Endothelial cell of umbilical vein (primary cell): ENCODE measurements around the gene CFAP99. TPM values are rescaled to one million over a fixed set of nuclear protein-coding genes. Genes with fewer than 3 reads are reported as not detected.

Source experiments
- BruUV-seq: library from RNA; stranded (reverse); fragments of 400-500 nt; replicated peaks from 2 replicates; lab custom pipeline; 2021; lab: Mats Ljungman, UMichigan
- CTCF ChIA-PET: fragments of 300-600, 350-600 bp; sonication (Branson Sonifier 250); formaldehyde crosslinking; loops from one replicate; lab custom pipeline; 2021; ENCODE audit warnings: antibody characterized with exemption, inconsistent platforms; lab: Charles Lee
- POLR2A ChIA-PET: fragments of 300-600, 350-600 bp; sonication (Branson Sonifier 250); formaldehyde crosslinking; loops from one replicate; lab custom pipeline; 2021; ENCODE audit warnings: antibody characterized with exemption, inconsistent platforms; lab: Charles Lee
- DNase-seq: peaks from one replicate; pipeline ENCODE4 v3.0.0-alpha.2; 2011; ENCODE audit warnings: low read depth, low spot score
- FAIRE-seq: peaks from 2 replicates; lab custom pipeline; 2011; peaks lifted over from hg19 to GRCh38; lab: Jason Lieb, UNC
- H2AFZ ChIP-seq: 2 replicates; pipeline ENCODE4 v1.6.0; 2012; ENCODE audit warnings: low read depth, low read length, control low read depth, inconsistent platforms
- H3K27ac ChIP-seq: 2 replicates; pipeline ENCODE4 v1.5.1; 2011; ENCODE audit warnings: low read depth, mild to moderate bottlenecking, control low read depth, low read length, moderate library complexity; ENCODE audit not compliant: insufficient read depth
- H3K27me3 ChIP-seq, 2 experiments: 2 replicates each; pipeline versions ENCODE4 v1.6.0 to v1.6.1; 2011; ENCODE audit warnings: low read length in 2 of 2, mixed read lengths in 1 of 2; ENCODE audit not compliant: control insufficient read depth in 2 of 2, insufficient read depth in 2 of 2
- H3K36me3 ChIP-seq, 2 experiments: 2 replicates in 1 of 2; 3 replicates in 1 of 2; pipeline ENCODE4 v1.5.1; 2011; ENCODE audit warnings: low read length in 2 of 2, mild to moderate bottlenecking in 1 of 2, moderate library complexity in 1 of 2; ENCODE audit not compliant: control insufficient read depth in 2 of 2, insufficient read depth in 2 of 2; ENCODE audit errors: extremely low read depth in 1 of 2
- H3K4me1 ChIP-seq: 3 replicates; pipeline ENCODE4 v1.5.1; 2011; ENCODE audit warnings: mild to moderate bottlenecking, low read length; ENCODE audit not compliant: control insufficient read depth, insufficient read depth; ENCODE audit errors: extremely low read depth
- H3K4me2 ChIP-seq: 2 replicates; pipeline ENCODE4 v1.6.1; 2011; ENCODE audit warnings: low read length, control low read depth, mixed read lengths; ENCODE audit not compliant: insufficient read depth
- H3K4me3 ChIP-seq, 3 experiments: fragments of 200-600 bp in 1 of 3; sonication (generic), shearing (Covaris generic) in 1 of 3; replicated peaks in 1 of 3; 2 replicates each; pipeline ENCODE4 v1.5.1; 2011 to 2016; ENCODE audit warnings: control low read depth in 3 of 3, low read length in 3 of 3, mild to moderate bottlenecking in 2 of 3, inconsistent platforms in 1 of 3, low read depth in 1 of 3, moderate library complexity in 1 of 3; ENCODE audit not compliant: insufficient read depth in 1 of 3
- H3K79me2 ChIP-seq: 2 replicates; pipeline ENCODE4 v1.6.0; 2012; ENCODE audit warnings: low read length, inconsistent platforms; ENCODE audit not compliant: control insufficient read depth, insufficient read depth
- H3K9ac ChIP-seq: replicated peaks from 2 replicates; pipeline ENCODE3; 2011; ENCODE audit warnings: low read length, control low read depth; ENCODE audit not compliant: insufficient read depth; ENCODE audit errors: extremely low read depth
- H3K9me1 ChIP-seq: replicated peaks from 3 replicates; pipeline ENCODE4 v1.6.0; 2011; ENCODE audit warnings: mild to moderate bottlenecking, low read length; ENCODE audit not compliant: control insufficient read depth, insufficient read depth; ENCODE audit errors: extremely low read depth
- H3K9me3 ChIP-seq: replicated peaks from 2 replicates; pipeline ENCODE4 v1.5.1; 2012; ENCODE audit warnings: low read length, inconsistent platforms; ENCODE audit not compliant: control insufficient read depth, insufficient read depth
- H4K20me1 ChIP-seq: replicated peaks from 2 replicates; pipeline ENCODE3; 2011; ENCODE audit warnings: mild to moderate bottlenecking, low read length; ENCODE audit not compliant: control insufficient read depth, insufficient read depth; ENCODE audit errors: extremely low read depth
- CTCF ChIP-seq, 2 donors: IDR thresholded peaks; 1 replicate in 1 of 2; 2 replicates in 1 of 2; pipeline ENCODE4 v1.5.1; 2011; ENCODE audit warnings: low read length in 2 of 2, mild to moderate bottlenecking in 2 of 2, moderate library complexity in 2 of 2, control low read depth in 1 of 2, inconsistent platforms in 1 of 2, low read depth in 1 of 2; ENCODE audit not compliant: insufficient read depth in 1 of 2; ENCODE audit errors: extremely low read depth in 1 of 2
- EZH2 ChIP-seq: IDR thresholded peaks from 2 replicates; pipeline ENCODE4 v1.6.1; 2012; ENCODE audit warnings: borderline replicate concordance, low read depth, mild to moderate bottlenecking, moderate library complexity, low read length, inconsistent platforms; ENCODE audit not compliant: severe bottlenecking
- FOS ChIP-seq: IDR thresholded peaks from 2 replicates; pipeline ENCODE4 v1.6.1; 2011; ENCODE audit warnings: mild to moderate bottlenecking, low read length, moderate library complexity, borderline replicate concordance; ENCODE audit not compliant: insufficient read depth
- GATA2 ChIP-seq: IDR thresholded peaks from 2 replicates; pipeline ENCODE4 v1.7.0; 2011; ENCODE audit warnings: low read depth, mild to moderate bottlenecking, moderate library complexity, mixed read lengths, low read length; ENCODE audit not compliant: insufficient read length, insufficient read depth
- JUN ChIP-seq: IDR thresholded peaks from 2 replicates; pipeline ENCODE4 v1.6.1; 2011; ENCODE audit warnings: borderline replicate concordance, low read depth; ENCODE audit not compliant: insufficient read length, insufficient read depth
- MYC ChIP-seq: IDR thresholded peaks from one replicate; pipeline ENCODE4 v1.6.1; 2011; ENCODE audit warnings: mild to moderate bottlenecking, low read depth, low read length
- POLR2A ChIP-seq: IDR thresholded peaks from 2 replicates; pipeline ENCODE4 v1.6.1; 2012; ENCODE audit warnings: low read depth, mild to moderate bottlenecking, control low read depth, low read length
- POLR2AphosphoS5 ChIP-seq: IDR thresholded peaks from 2 replicates; pipeline ENCODE4 v1.6.1; 2012; ENCODE audit warnings: low read depth, mild to moderate bottlenecking, control low read depth, low read length, moderate library complexity; ENCODE audit not compliant: insufficient read depth
- dilution Hi-C: fragments of 300-500 bp; cut with MboI; formaldehyde crosslinking; loops from one replicate; pipeline ENCODE4 v1.15.0; 2019; ENCODE audit warnings: low sequenced_read_pairs; ENCODE audit not compliant: extremely low pct_ligation_motif_present
- intact Hi-C: fragments of 100-400 bp; cut with micrococcal nuclease; formaldehyde crosslinking; loops from one replicate; pipeline ENCODE4 v1.10.0; 2022
- polyA plus RNA-seq, 4 experiments: library from polyadenylated mRNA; depleted of rRNA in 3 of 4; stranded (reverse) in 3 of 4; unstranded in 1 of 4; fragments of >200 nt; gene quantifications; 2 replicates each; pipeline versions ENCODE4 v1.2.1 to v1.2.3, GENCODE V29; 2011 to 2012; ENCODE audit warnings: missing spikeins in 1 of 4
- total RNA-seq: library from RNA; stranded (reverse); gene quantifications from 2 replicates; pipeline ENCODE4 v1.2.3, GENCODE V29; 2021
- TF ChIP-seq, protein P1 (sequence below): IDR thresholded peaks from 2 replicates; pipeline ENCODE4 v1.6.1; 2011; ENCODE audit not compliant: insufficient read depth, insufficient read length

The CFAP99 gene
- total and polyA plus RNA-seq, 2 donors (not counting 3 experiments of a cell fraction or from before 2014, with no cell fraction given), result 0.03 TPM; not detected in 1

DNA sequence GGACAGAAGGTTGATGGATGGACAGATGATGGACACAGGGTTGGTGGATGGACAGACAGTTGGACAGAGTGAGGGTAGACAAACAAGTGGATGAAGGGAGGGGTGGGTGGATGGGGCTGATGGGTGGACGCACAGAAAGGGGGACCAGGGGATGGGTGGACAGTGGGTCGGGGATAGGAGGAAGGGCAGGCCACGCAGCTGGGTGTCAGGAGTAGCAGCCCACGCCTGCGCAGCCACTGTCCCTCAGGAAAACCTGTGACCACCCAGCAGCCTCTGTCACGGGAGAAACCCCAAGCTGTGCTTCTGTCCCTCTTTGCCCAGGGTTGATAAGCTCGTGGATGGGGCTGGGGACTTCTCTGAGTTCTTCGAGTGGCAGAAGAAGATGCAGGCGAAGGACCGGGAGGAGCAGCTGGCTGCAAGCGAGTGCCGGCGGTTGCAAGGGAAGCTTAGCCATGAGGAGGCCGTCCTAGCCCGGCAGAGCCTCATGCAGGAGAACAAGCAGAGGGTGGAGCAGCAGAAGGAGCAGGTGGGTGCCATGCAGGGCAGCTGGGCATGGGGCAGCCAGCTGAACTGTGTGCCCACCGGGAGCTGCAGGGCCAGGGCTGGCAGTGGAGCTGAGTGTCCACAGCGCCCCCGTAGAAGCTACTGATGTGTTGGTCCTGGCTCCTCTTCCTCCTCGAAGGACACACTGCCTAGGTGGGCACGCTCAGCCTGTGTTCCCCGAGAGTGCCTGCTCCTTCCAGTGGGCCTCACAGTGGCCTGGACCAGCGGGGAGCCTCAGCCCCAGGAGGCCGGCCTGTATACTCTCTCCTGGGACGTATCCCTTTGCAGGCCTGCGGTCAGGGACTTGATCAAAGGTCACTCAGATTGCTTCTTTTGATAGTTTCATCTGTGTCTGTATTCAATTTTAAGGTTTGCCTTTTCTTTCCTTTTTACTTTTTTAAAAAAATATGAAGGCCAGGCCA lies 33.3 kb downstream of the CFAP99 start:
- Histone ChIP-seq H3K4me1 (no peaks in the 10 kb centered on the region), H3K27me3 (no peaks in the 10 kb centered on the region), H3K4me3 (no peak overlapping the region), H3K9ac (no peak overlapping the region), H2AFZ (no peak overlapping the region), H3K79me2 (no peaks in the 10 kb centered on the region), H3K9me1 (no peaks in the 10 kb centered on the region), H3K4me2 (no peak overlapping the region), H4K20me1 (no peaks in the 10 kb centered on the region), H3K36me3 (no peaks in the 10 kb centered on the region), H3K9me3 (no peaks in the 10 kb centered on the region), H3K27ac (no peak overlapping the region)
- dilution Hi-C loops, result no loop called here
- POLR2A ChIA-PET, result no interaction called here
- intact Hi-C loops, result no loop called here
- TF ChIP-seq EZH2, result no peak
- no peak for TF ChIP-seq JUN
- TF ChIP-seq GATA2, result no peak
- TF ChIP-seq POLR2AphosphoS5, result no peak
- TF ChIP-seq MYC, result no peak
- no peak for TF ChIP-seq CTCF (IDR thresholded peaks at IDR 0.05; ENCODE audit: extremely low read depth in 1 of 2, insufficient read depth in 1 of 2, low read depth in 1 of 2, low read length in 2 of 2)
- TF ChIP-seq, protein P1, sequence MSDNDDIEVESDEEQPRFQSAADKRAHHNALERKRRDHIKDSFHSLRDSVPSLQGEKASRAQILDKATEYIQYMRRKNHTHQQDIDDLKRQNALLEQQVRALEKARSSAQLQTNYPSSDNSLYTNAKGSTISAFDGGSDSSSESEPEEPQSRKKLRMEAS, result no peak
- no peak for TF ChIP-seq FOS
- TF ChIP-seq POLR2A, result no peak
- CTCF ChIA-PET, result interaction anchor here (0.8 to 2.5 kb wide), 4 partner anchors 10 to 232 kb away, joined by 3 to 11 read pairs (median 3); partner anchors contain the start of gene MXD4
- no TSS peak for BruUV-seq
- FAIRE-seq (no peak), DNase-seq (no peak)
